Fibroblast of lung (primary cell): ENCODE measurements around the gene GRIK4. TPM values are rescaled to one million over a fixed set of nuclear protein-coding genes. Genes with fewer than 3 reads are reported as not detected.

Experiments used
- DNase-seq, 2 donors: peaks; one replicate each; pipeline versions ENCODE4 v3.0.0 to v3.0.0-alpha.2; 2010; ENCODE audit warnings: low read depth in 2 of 2
- H2AFZ ChIP-seq: 2 replicates; pipeline ENCODE4 v1.5.1; 2012; ENCODE audit warnings: low read length, control low read depth, inconsistent platforms
- H3K27ac ChIP-seq: 2 replicates; pipeline ENCODE4 v1.5.1; 2011; ENCODE audit warnings: low read length, control low read depth; ENCODE audit not compliant: insufficient read depth
- H3K27me3 ChIP-seq: 2 replicates; pipeline ENCODE4 v1.5.1; 2011; ENCODE audit warnings: mild to moderate bottlenecking, low read length; ENCODE audit not compliant: control insufficient read depth, insufficient read depth
- H3K36me3 ChIP-seq: 2 replicates; pipeline ENCODE4 v1.5.1; 2011; ENCODE audit warnings: low read length; ENCODE audit not compliant: control insufficient read depth, insufficient read depth
- H3K4me1 ChIP-seq: 2 replicates; pipeline ENCODE4 v1.5.1; 2011; ENCODE audit warnings: low read length; ENCODE audit not compliant: control insufficient read depth, insufficient read depth; ENCODE audit errors: extremely low read depth
- H3K4me2 ChIP-seq: 2 replicates; pipeline ENCODE4 v1.5.1; 2011; ENCODE audit warnings: low read length, control low read depth; ENCODE audit not compliant: insufficient read depth; ENCODE audit errors: extremely low read depth
- H3K4me3 ChIP-seq, 4 experiments: fragments of 200-600 bp in 1 of 4; sonication (generic) in 1 of 4; replicated peaks in 1 of 4; 2 replicates each; pipeline ENCODE4 v1.5.1; 2011 to 2016; ENCODE audit warnings: low read length in 4 of 4, low read depth in 3 of 4, mild to moderate bottlenecking in 3 of 4, control low read depth in 2 of 4, inconsistent platforms in 1 of 4, mixed read lengths in 1 of 4; ENCODE audit not compliant: insufficient read depth in 1 of 4; ENCODE audit errors: control extremely low read depth in 1 of 4
- H3K79me2 ChIP-seq: 2 replicates; pipeline ENCODE4 v1.5.1; 2012; ENCODE audit warnings: mild to moderate bottlenecking, low read length, inconsistent platforms; ENCODE audit not compliant: control insufficient read depth, insufficient read depth
- H3K9ac ChIP-seq: 2 replicates; pipeline ENCODE4 v1.5.1; 2011; ENCODE audit warnings: mild to moderate bottlenecking, low read length, control low read depth; ENCODE audit not compliant: insufficient read depth
- H3K9me3 ChIP-seq: 2 replicates; pipeline ENCODE4 v1.5.1; 2012; ENCODE audit warnings: low read depth, low read length; ENCODE audit not compliant: control insufficient read depth, insufficient read depth
- H4K20me1 ChIP-seq: 2 replicates; pipeline ENCODE4 v1.5.1; 2011; ENCODE audit warnings: low read length; ENCODE audit not compliant: control insufficient read depth, insufficient read depth; ENCODE audit errors: extremely low read depth
- EZH2 ChIP-seq: IDR thresholded peaks from 2 replicates; pipeline ENCODE4 v1.5.1; 2012; ENCODE audit warnings: low read length, control low read depth, mild to moderate bottlenecking; ENCODE audit errors: missing control alignments
- polyA plus RNA-seq, 2 donors: library from polyadenylated mRNA; depleted of rRNA in 1 of 2; stranded (reverse) in 1 of 2; unstranded in 1 of 2; fragments of >200 nt; gene quantifications; 2 replicates each; pipeline ENCODE4 v1.2.1, GENCODE V29; 2011 to 2012; ENCODE audit warnings: missing spikeins in 1 of 2
- total RNA-seq: library from RNA; depleted of rRNA; stranded (reverse); fragments of >200 nt; gene quantifications from 2 replicates; pipeline ENCODE4 v1.2.1, GENCODE V29; 2014
- TF ChIP-seq, protein P1 (sequence below), 2 donors: IDR thresholded peaks in 1 of 2; conservative IDR thresholded peaks in 1 of 2; 1 replicate in 1 of 2; 2 replicates in 1 of 2; pipeline ENCODE4 v1.5.1; 2011 to 2012; ENCODE audit warnings: low read length in 2 of 2, control low read depth in 1 of 2, inconsistent platforms in 1 of 2, low read depth in 1 of 2, mild to moderate bottlenecking in 1 of 2

GRIK4 gene
- total and polyA plus RNA-seq, 2 donors (not counting 1 experiment from before 2014, with no cell fraction given), result 0.17 to 1.5 TPM

DNA sequence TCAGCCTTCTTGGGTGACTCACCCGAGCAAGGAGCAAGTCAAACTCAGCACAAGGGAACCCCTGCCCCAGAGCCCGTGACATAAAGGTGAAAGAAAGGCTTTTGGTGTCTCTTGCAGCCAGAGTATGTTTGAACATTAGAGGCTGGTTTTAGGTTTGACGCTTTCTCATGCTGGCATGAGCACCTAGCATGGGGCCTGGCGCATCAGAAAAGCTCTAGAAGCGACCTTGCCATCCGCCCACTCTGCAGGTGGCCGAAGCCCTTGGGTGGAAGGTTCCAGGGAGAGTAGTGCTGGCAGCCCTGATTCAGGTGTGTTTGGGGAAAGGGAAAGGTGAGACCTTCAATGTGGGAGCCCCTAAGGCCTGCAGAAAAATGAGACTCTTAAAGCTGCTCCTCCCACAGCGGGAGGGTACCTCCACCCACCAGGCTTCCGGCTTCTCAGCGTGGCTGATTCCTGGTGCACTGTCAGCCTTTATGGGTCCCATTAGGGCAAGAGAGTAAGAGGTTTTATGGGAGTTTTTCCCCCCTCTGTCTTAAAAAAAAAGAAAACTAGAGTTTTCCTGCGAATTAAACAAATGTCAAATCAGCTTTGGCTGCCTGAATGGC is 88.4 kb downstream of the GRIK4 start:
- peaks cover 3% of the 10 kb centered on the region for H3K27me3 ChIP-seq
- no peaks in the 10 kb centered on the region for H4K20me1 ChIP-seq
- H3K27ac ChIP-seq, result no peak overlapping the region
- DNase-seq, result no peak
- H3K4me3 ChIP-seq, result no peak overlapping the region
- H3K36me3 ChIP-seq, result no peaks in the 10 kb centered on the region
- H3K4me1 ChIP-seq, result no peaks in the 10 kb centered on the region
- no peak overlapping the region for H2AFZ ChIP-seq
- H3K9me3 ChIP-seq, result no peaks in the 10 kb centered on the region
- H3K79me2 ChIP-seq, result no peaks in the 10 kb centered on the region
- TF ChIP-seq, protein P1, sequence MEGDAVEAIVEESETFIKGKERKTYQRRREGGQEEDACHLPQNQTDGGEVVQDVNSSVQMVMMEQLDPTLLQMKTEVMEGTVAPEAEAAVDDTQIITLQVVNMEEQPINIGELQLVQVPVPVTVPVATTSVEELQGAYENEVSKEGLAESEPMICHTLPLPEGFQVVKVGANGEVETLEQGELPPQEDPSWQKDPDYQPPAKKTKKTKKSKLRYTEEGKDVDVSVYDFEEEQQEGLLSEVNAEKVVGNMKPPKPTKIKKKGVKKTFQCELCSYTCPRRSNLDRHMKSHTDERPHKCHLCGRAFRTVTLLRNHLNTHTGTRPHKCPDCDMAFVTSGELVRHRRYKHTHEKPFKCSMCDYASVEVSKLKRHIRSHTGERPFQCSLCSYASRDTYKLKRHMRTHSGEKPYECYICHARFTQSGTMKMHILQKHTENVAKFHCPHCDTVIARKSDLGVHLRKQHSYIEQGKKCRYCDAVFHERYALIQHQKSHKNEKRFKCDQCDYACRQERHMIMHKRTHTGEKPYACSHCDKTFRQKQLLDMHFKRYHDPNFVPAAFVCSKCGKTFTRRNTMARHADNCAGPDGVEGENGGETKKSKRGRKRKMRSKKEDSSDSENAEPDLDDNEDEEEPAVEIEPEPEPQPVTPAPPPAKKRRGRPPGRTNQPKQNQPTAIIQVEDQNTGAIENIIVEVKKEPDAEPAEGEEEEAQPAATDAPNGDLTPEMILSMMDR (conservative IDR thresholded peaks at IDR 0.05 in 1 of 2, IDR thresholded peaks at IDR 0.05 in 1 of 2; ENCODE audit: low read depth in 1 of 2, low read length in 2 of 2), result no peak
- TF ChIP-seq EZH2, result no peak
- H3K4me2 ChIP-seq, result no peak overlapping the region
- no peak overlapping the region for H3K9ac ChIP-seq

- Histone ChIP-seq H3K4me3 (no peak overlapping the region), H3K4me2 (no peak overlapping the region), H3K36me3 (no peaks in the 10 kb centered on the region), H3K79me2 (no peaks in the 10 kb centered on the region), H3K9me3 (no peaks in the 10 kb centered on the region), H3K27me3 (peaks cover 3% of the 10 kb centered on the region), H3K27ac (no peak overlapping the region), H2AFZ (no peak overlapping the region), H3K4me1 (no peaks in the 10 kb centered on the region), H3K9ac (no peak overlapping the region), H4K20me1 (no peaks in the 10 kb centered on the region)
- DNase-seq, result peak; percentile 57 to 78
- TF ChIP-seq, protein P1 (conservative IDR thresholded peaks at IDR 0.05 in 1 of 2, IDR thresholded peaks at IDR 0.05 in 1 of 2; ENCODE audit: low read depth in 1 of 2, low read length in 2 of 2), result no peak
- no peak for TF ChIP-seq EZH2
Measured at GRCh38 chr11:120601536-120601935, 90.0 kb downstream of the GRIK4 start.

DNA sequence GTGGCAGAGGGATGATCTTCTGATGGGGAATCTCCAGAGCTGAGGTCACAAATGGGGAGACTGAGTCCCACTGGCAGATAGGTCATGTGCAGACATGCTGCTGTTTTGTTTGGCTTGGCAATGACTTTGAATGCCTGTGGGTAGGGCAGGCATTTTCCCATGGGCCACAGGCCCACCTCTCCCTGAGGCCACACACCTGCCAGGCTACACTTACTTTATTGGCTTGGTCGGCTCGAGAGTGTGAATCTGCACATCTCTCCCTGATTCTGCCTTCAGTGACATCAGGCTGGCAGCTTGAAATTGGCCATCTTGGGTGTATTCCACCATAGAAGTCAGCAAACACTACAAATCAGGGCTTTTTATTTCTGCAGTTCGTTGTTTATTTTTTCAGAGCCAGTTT is 91.5 kb downstream of the GRIK4 start:
- no peaks in the 10 kb centered on the region for H3K27me3 ChIP-seq
- DNase-seq, result peak in 1 of 2 donors; percentile 10
- no peak overlapping the region for H2AFZ ChIP-seq
- no peak overlapping the region for H3K9ac ChIP-seq
- no peaks in the 10 kb centered on the region for H3K36me3 ChIP-seq
- H3K27ac ChIP-seq, result no peak overlapping the region
- no peaks in the 10 kb centered on the region for H4K20me1 ChIP-seq
- H3K9me3 ChIP-seq, result no peaks in the 10 kb centered on the region
- H3K4me1 ChIP-seq, result no peaks in the 10 kb centered on the region
- H3K79me2 ChIP-seq, result no peaks in the 10 kb centered on the region
- H3K4me3 ChIP-seq, result no peak overlapping the region
- H3K4me2 ChIP-seq, result no peak overlapping the region
- TF ChIP-seq, protein P1 (conservative IDR thresholded peaks at IDR 0.05 in 1 of 2, IDR thresholded peaks at IDR 0.05 in 1 of 2; ENCODE audit: low read depth in 1 of 2, low read length in 2 of 2), result no peak
- no peak for TF ChIP-seq EZH2
